CD14-positive monocyte (primary cell): Measurements from ENCODE around the gene CCDC107. TPM values are rescaled to one million over a fixed set of nuclear protein-coding genes. Genes with fewer than 3 reads are reported as not detected.

Experiments
- DNase-seq, 3 donors: peaks; one replicate each; pipeline ENCODE4 v3.0.0-alpha.2; 2011 to 2022
- H2AFZ ChIP-seq: 2 replicates; pipeline ENCODE4 v1.6.0; 2012; ENCODE audit warnings: mild to moderate bottlenecking, low read depth, low read length, inconsistent platforms; ENCODE audit not compliant: insufficient read depth, poor library complexity, severe bottlenecking
- H3K27ac ChIP-seq, 2 donors: 1 replicate in 1 of 2; 2 replicates in 1 of 2; pipeline ENCODE4 v1.5.1; 2012 to 2013; ENCODE audit warnings: low read length in 2 of 2, control low read depth in 1 of 2, inconsistent platforms in 1 of 2, low read depth in 1 of 2, mild to moderate bottlenecking in 1 of 2
- H3K27me3 ChIP-seq, 2 donors: one replicate each; pipeline versions ENCODE4 v1.6.0 to v1.6.1; 2011 to 2013; ENCODE audit warnings: low read length in 2 of 2; ENCODE audit not compliant: control insufficient read depth in 2 of 2, insufficient read depth in 2 of 2
- H3K36me3 ChIP-seq, 2 donors: replicated peaks in 1 of 2; 1 replicate in 1 of 2; 2 replicates in 1 of 2; pipeline versions ENCODE4 v1.5.1 to v1.6.1; 2012 to 2013; ENCODE audit warnings: low read length in 2 of 2, control low read depth in 1 of 2, inconsistent platforms in 1 of 2, mild to moderate bottlenecking in 1 of 2; ENCODE audit not compliant: insufficient read depth in 2 of 2, control insufficient read depth in 1 of 2
- H3K4me1 ChIP-seq, 2 donors: 1 replicate in 1 of 2; 2 replicates in 1 of 2; pipeline versions ENCODE4 v1.5.1 to v1.6.1; 2012 to 2013; ENCODE audit warnings: low read length in 2 of 2, control low read depth in 1 of 2, inconsistent platforms in 1 of 2, mild to moderate bottlenecking in 1 of 2, moderate library complexity in 1 of 2; ENCODE audit not compliant: insufficient read depth in 2 of 2, control insufficient read depth in 1 of 2
- H3K4me2 ChIP-seq: replicated peaks from 2 replicates; pipeline ENCODE3; 2012; ENCODE audit warnings: low read length, moderate library complexity, mild to moderate bottlenecking; ENCODE audit not compliant: poor library complexity, severe bottlenecking; ENCODE audit errors: extremely low read depth
- H3K4me3 ChIP-seq, 3 experiments: fragments of 200-600 bp in 1 of 3; sonication (generic) in 1 of 3; replicated peaks in 1 of 3; 1 replicate in 2 of 3; 2 replicates in 1 of 3; pipeline ENCODE4 v1.5.1; 2011 to 2013; ENCODE audit warnings: low read length in 3 of 3, mild to moderate bottlenecking in 3 of 3, control low read depth in 2 of 3, low read depth in 2 of 3, inconsistent platforms in 1 of 3, moderate library complexity in 1 of 3
- H3K79me2 ChIP-seq: 2 replicates; pipeline ENCODE4 v1.6.0; 2012; ENCODE audit warnings: mild to moderate bottlenecking, control low read depth, inconsistent platforms, low read length, moderate library complexity; ENCODE audit not compliant: insufficient read depth
- H3K9ac ChIP-seq: 2 replicates; pipeline ENCODE4 v1.6.0; 2017; ENCODE audit warnings: low read length, mild to moderate bottlenecking; ENCODE audit not compliant: insufficient read depth, poor library complexity, severe bottlenecking
- H3K9me3 ChIP-seq, 2 donors: replicated peaks in 1 of 2; 1 replicate in 1 of 2; 2 replicates in 1 of 2; pipeline versions ENCODE4 v1.5.1 to v1.6.1; 2012 to 2013; ENCODE audit warnings: low read length in 2 of 2, control low read depth in 1 of 2; ENCODE audit not compliant: control insufficient read depth in 1 of 2, insufficient read depth in 1 of 2
- H4K20me1 ChIP-seq: 2 replicates; pipeline ENCODE4 v1.6.0; 2012; ENCODE audit warnings: mild to moderate bottlenecking, low read length, control low read depth, moderate library complexity; ENCODE audit not compliant: insufficient read depth
- H3K27ac Mint-ChIP-seq, 7 donors: one replicate each; pipeline ENCODE4 v1.8.0; 2020; ENCODE audit warnings: mild to moderate bottlenecking in 7 of 7, mixed read lengths in 7 of 7, moderate library complexity in 6 of 7, inconsistent platforms in 2 of 7
- H3K27me3 Mint-ChIP-seq, 3 donors: one replicate each; pipeline ENCODE4 v1.8.0; 2021 to 2022; ENCODE audit warnings: low read depth in 3 of 3, mild to moderate bottlenecking in 3 of 3, mixed read lengths in 3 of 3, moderate library complexity in 3 of 3, inconsistent platforms in 1 of 3
- H3K36me3 Mint-ChIP-seq, 2 donors: one replicate each; pipeline ENCODE4 v1.8.0; 2020; ENCODE audit warnings: mixed read lengths in 2 of 2, inconsistent platforms in 1 of 2, mild to moderate bottlenecking in 1 of 2
- H3K4me1 Mint-ChIP-seq: one replicate; pipeline ENCODE4 v1.8.0; 2020; ENCODE audit warnings: mild to moderate bottlenecking, mixed read lengths
- H3K4me3 Mint-ChIP-seq, 2 donors: one replicate each; pipeline ENCODE4 v1.8.0; 2020; ENCODE audit warnings: mild to moderate bottlenecking in 2 of 2, mixed read lengths in 2 of 2, moderate library complexity in 1 of 2
- H3K9me3 Mint-ChIP-seq, 7 donors: one replicate each; pipeline ENCODE4 v1.8.0; 2020 to 2022; ENCODE audit warnings: mixed read lengths in 7 of 7, mild to moderate bottlenecking in 6 of 7, moderate library complexity in 6 of 7, inconsistent platforms in 2 of 7
- WGBS: methylation state at CpG from one replicate; pipeline ENCODE4 v1.1.5; 2013; ENCODE audit warnings: missing lambda C conversion rate; ENCODE audit not compliant: insufficient coverage; 5-methylcytosine and 5-hydroxymethylcytosine counted together
- intact Hi-C, 2 donors: fragments of 100-400 bp; cut with micrococcal nuclease; formaldehyde crosslinking; loops; one replicate each; pipeline versions ENCODE4 v1.15.0 to v1.15.1; 2023
- polyA plus RNA-seq, 3 donors: library from polyadenylated mRNA; depleted of rRNA in 1 of 3; unstranded in 2 of 3; stranded (reverse) in 1 of 3; fragments of 300-500 nt in 2 of 3; fragments of >200 nt in 1 of 3; fragmentation: Illumina TruSeq in 2 of 3; gene quantifications; 1 replicate in 2 of 3; 2 replicates in 1 of 3; pipeline ENCODE4 v1.2.3, GENCODE V29; 2012 to 2021
- TF ChIP-seq, protein P1 (sequence below): fragments of 200-600 bp; IDR thresholded peaks from one replicate; pipeline ENCODE4 v1.8.0; 2022; ENCODE audit warnings: antibody characterized with exemption, mild to moderate bottlenecking

The CCDC107 gene
- polyA plus RNA-seq, 3 donors, result 17.2 to 32.6 (median 23.2) TPM

- WGBS, result 95% methylated on average over 2 of the region's 2 CpGs
- Mint-ChIP-seq H3K9me3 (peaks cover 0 to 3% (median 0%) of the 10 kb centered on the region in 7 donors), H3K27me3 (peaks cover 4 to 24% (median 6%) of the 10 kb centered on the region in 3 donors), H3K4me1 (peaks cover 10% of the 10 kb centered on the region), H3K4me3 (no peak overlapping the region), H3K27ac (no peak overlapping the region), H3K36me3 (no peaks in the 10 kb centered on the region)
- H2AFZ ChIP-seq, result no peak overlapping the region
- H3K4me1 ChIP-seq, result peaks cover 14 to 21% of the 10 kb centered on the region in 2 donors
- H3K4me3 ChIP-seq, result no peak overlapping the region
- peaks cover 0 to 15% of the 10 kb centered on the region in 2 donors for H3K27me3 ChIP-seq
- no peaks in the 10 kb centered on the region for H3K79me2 ChIP-seq
- H4K20me1 ChIP-seq, result no peaks in the 10 kb centered on the region
- no peaks in the 10 kb centered on the region for H3K36me3 ChIP-seq
- no peak overlapping the region for H3K9ac ChIP-seq
- no peaks in the 10 kb centered on the region for H3K9me3 ChIP-seq
- intact Hi-C loops, result no loop called here
- no peak overlapping the region for H3K4me2 ChIP-seq
- TF ChIP-seq, protein P1, sequence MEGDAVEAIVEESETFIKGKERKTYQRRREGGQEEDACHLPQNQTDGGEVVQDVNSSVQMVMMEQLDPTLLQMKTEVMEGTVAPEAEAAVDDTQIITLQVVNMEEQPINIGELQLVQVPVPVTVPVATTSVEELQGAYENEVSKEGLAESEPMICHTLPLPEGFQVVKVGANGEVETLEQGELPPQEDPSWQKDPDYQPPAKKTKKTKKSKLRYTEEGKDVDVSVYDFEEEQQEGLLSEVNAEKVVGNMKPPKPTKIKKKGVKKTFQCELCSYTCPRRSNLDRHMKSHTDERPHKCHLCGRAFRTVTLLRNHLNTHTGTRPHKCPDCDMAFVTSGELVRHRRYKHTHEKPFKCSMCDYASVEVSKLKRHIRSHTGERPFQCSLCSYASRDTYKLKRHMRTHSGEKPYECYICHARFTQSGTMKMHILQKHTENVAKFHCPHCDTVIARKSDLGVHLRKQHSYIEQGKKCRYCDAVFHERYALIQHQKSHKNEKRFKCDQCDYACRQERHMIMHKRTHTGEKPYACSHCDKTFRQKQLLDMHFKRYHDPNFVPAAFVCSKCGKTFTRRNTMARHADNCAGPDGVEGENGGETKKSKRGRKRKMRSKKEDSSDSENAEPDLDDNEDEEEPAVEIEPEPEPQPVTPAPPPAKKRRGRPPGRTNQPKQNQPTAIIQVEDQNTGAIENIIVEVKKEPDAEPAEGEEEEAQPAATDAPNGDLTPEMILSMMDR, result no peak
- no peak overlapping the region for H3K27ac ChIP-seq
- DNase-seq, result no peak
These were observed 29.2 kb downstream of the CCDC107 start for GRCh38 chr9:35687306-35687705.

DNA sequence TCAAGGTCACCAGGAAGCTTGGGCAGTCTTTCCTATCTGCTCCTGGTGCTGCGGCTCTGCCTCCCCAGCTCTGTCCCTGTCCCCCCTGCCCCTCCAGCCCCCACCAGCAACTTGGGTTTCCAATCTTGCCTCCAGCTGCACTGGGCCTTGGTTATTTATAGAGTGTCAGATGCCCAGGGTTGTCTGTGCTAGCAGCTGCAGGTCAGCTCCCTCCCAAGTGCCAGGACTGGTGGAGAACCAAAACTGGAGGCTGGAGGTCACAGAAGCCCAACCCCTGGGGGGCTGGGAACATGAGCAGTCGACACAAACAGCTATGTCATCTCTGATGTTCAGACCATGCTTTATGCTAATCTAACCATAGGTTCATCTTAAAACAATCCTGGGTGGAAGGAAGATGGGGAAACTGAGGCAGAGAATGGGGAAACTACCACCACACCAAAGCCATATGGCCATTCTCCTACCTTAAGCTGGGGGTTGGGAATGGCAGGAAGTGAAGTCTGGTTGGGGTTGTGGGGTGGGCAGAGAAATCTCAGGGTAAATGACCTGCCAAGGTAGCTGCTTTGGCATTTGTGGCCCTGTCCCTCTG, 30.0 kb downstream of the CCDC107 start:
- no peaks in the 10 kb centered on the region for H3K79me2 ChIP-seq
- no peak overlapping the region for H3K4me3 Mint-ChIP-seq
- TF ChIP-seq, protein P1, result no peak
- no peak overlapping the region for H3K4me2 ChIP-seq
- peaks cover 4 to 24% (median 6%) of the 10 kb centered on the region in 3 donors for H3K27me3 Mint-ChIP-seq
- intact Hi-C loops, result no loop called here
- H3K9ac ChIP-seq, result no peak overlapping the region
- no peaks in the 10 kb centered on the region for H4K20me1 ChIP-seq
- peaks cover 10% of the 10 kb centered on the region for H3K4me1 Mint-ChIP-seq
- DNase-seq, result no peak
- H3K27ac ChIP-seq, result no peak overlapping the region
- H3K9me3 Mint-ChIP-seq, result peaks cover 0 to 3% (median 0%) of the 10 kb centered on the region in 7 donors
- 100% methylated on average over 1 of the region's 2 CpGs for WGBS
- no peaks in the 10 kb centered on the region for H3K36me3 ChIP-seq
- H2AFZ ChIP-seq, result no peak overlapping the region
- H3K27ac Mint-ChIP-seq, result no peak overlapping the region
- peaks cover 0 to 15% of the 10 kb centered on the region in 2 donors for H3K27me3 ChIP-seq
- H3K4me3 ChIP-seq, result no peak overlapping the region
- no peaks in the 10 kb centered on the region for H3K36me3 Mint-ChIP-seq
- H3K4me1 ChIP-seq, result peaks cover 14 to 21% of the 10 kb centered on the region in 2 donors
- no peaks in the 10 kb centered on the region for H3K9me3 ChIP-seq
